OCI-LY7 (cell line): ENCODE results near the gene SNAPC5.

Experiments
- EZH2phosphoT487 ChIP-seq: fragments of 200-600 bp; sonication (generic); IDR thresholded peaks from 2 replicates; pipeline ENCODE4 v1.6.1; 2018; ENCODE audit warnings: low read depth, borderline replicate concordance, mild to moderate bottlenecking, mixed run types, antibody characterized with exemption, low read length, moderate library complexity, mixed read lengths
- TF ChIP-seq, protein P1 (sequence below): fragments of 200-600 bp; sonication (generic); conservative IDR thresholded peaks from 2 replicates; pipeline ENCODE4 v1.5.1; 2014; ENCODE audit warnings: mild to moderate bottlenecking, antibody characterized with exemption, low read length, moderate library complexity, mixed read lengths

DNA sequence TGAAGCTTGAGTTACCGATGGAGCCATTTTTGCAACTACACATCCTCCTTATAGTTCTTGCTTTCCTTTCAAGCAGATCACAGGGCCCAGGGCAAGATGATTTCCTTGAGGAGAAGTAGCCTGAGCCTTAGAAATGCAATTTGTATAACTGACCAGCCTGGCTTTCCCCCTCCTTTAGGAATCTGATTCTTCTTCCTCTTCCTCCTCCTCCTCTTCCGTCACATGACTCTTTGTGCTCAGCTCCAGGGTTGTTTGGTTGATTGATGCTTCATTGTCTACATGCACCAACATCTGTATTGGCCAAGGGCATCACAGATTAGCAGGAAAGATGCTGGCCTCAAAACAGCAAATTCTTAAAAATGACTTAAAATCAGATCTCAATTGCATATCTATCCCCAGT is 3.3 kb downstream of the SNAPC5 start:
- TF ChIP-seq, protein P1, sequence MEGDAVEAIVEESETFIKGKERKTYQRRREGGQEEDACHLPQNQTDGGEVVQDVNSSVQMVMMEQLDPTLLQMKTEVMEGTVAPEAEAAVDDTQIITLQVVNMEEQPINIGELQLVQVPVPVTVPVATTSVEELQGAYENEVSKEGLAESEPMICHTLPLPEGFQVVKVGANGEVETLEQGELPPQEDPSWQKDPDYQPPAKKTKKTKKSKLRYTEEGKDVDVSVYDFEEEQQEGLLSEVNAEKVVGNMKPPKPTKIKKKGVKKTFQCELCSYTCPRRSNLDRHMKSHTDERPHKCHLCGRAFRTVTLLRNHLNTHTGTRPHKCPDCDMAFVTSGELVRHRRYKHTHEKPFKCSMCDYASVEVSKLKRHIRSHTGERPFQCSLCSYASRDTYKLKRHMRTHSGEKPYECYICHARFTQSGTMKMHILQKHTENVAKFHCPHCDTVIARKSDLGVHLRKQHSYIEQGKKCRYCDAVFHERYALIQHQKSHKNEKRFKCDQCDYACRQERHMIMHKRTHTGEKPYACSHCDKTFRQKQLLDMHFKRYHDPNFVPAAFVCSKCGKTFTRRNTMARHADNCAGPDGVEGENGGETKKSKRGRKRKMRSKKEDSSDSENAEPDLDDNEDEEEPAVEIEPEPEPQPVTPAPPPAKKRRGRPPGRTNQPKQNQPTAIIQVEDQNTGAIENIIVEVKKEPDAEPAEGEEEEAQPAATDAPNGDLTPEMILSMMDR, result no peak
- no peak for TF ChIP-seq EZH2phosphoT487
